ENCODE data around the gene ZSWIM1.

The ZSWIM1 gene

DNA sequence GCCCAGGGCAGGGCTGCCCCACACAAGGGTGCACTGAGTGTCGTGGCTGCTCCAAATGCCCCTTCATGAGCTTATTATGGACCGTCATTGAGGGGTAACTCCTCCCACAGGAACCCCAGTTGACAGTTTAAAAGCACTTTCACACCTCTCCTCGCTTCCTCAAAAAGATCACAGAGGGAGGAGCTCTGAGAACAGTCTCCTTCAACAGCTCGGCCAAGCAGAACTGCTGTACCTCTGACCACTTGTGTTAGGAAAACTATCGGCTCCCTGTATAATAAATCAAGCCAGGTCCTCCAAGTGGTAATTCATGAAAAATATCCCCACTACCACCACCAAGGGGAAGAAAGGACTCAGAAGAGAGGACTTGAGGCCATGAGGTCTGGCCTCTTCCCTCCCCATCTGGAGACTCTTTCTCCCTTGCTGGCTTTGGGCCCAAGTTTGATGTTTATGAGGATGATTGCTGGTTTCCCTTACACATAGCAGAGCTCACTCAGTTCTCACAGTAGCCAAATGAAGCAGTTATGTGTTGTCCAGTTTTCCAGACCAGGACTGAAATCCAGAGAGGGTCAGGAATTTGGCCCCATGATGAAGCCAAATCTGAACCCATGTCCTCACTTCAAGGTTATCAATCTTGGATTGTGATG is 38.7 kb upstream of the ZSWIM1 start:
- peaks cover 34% of the 10 kb centered on the region for H3K36me3 ChIP-seq
- H3K27me3 ChIP-seq (ENCODE audit: insufficient read depth, low read depth, severe bottlenecking) = no peaks in the 10 kb centered on the region
- TF ChIP-seq, protein P1, sequence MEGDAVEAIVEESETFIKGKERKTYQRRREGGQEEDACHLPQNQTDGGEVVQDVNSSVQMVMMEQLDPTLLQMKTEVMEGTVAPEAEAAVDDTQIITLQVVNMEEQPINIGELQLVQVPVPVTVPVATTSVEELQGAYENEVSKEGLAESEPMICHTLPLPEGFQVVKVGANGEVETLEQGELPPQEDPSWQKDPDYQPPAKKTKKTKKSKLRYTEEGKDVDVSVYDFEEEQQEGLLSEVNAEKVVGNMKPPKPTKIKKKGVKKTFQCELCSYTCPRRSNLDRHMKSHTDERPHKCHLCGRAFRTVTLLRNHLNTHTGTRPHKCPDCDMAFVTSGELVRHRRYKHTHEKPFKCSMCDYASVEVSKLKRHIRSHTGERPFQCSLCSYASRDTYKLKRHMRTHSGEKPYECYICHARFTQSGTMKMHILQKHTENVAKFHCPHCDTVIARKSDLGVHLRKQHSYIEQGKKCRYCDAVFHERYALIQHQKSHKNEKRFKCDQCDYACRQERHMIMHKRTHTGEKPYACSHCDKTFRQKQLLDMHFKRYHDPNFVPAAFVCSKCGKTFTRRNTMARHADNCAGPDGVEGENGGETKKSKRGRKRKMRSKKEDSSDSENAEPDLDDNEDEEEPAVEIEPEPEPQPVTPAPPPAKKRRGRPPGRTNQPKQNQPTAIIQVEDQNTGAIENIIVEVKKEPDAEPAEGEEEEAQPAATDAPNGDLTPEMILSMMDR (IDR thresholded peaks at IDR 0.05; ENCODE audit: low read depth, low read length) = no peak
- H3K4me3 ChIP-seq (ENCODE audit: low read depth, low read length) = no peak overlapping the region
- H3K27ac ChIP-seq = no peak overlapping the region
- H3K9me3 ChIP-seq (ENCODE audit: severe bottlenecking) = no peaks in the 10 kb centered on the region
- no peak for DNase-seq

DNA sequence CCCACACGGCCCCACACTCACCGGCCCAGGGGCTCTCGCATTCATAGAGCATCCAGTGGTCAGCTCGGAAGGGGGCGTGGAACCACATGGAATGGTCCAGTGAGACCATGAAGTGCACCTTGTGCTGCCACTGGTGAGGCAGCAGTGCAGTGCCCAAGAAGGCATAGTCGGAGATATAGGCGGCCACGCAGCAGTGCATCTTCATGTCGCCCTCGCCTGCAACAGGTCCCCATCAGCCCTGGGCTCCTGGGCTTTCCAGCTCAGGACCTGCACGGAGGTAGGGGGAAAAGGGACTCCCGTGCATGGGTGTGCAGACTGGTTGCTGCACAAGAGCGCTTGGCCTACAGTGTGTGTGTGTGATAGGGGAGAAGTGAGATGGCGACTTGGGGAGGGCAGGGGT is 37.5 kb upstream of the ZSWIM1 start:
- TF ChIP-seq, protein P1 (IDR thresholded peaks at IDR 0.05; ENCODE audit: low read depth, low read length) = no peak
- no peak for DNase-seq
- Histone ChIP-seq H3K9me3 (ENCODE audit: severe bottlenecking) (no peaks in the 10 kb centered on the region), H3K4me3 (ENCODE audit: low read depth, low read length) (no peak overlapping the region), H3K27ac (no peak overlapping the region), H3K36me3 (peaks cover 34% of the 10 kb centered on the region), H3K27me3 (ENCODE audit: insufficient read depth, low read depth, severe bottlenecking) (no peaks in the 10 kb centered on the region)

DNA sequence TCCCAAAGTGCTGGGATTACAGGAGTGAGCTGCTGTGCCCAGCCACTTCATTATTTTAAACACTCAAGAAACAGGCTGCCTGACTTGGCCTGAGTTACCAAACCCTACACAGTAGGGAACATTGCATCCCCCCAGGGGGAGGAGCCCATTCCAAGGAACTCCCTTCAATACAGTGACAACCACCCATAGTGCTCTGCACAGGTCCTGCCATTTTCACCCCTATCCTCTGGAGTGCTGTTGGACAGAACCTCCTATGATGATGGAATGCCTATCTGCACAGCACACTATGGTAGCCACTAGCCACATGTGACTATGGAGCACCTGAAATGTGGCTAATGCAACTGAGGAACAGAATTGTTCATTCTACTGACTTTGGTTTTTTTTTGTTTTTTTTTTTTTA is 35.6 kb upstream of the ZSWIM1 start:
- peaks cover 34% of the 10 kb centered on the region for H3K36me3 ChIP-seq
- DNase-seq = no peak

DNA sequence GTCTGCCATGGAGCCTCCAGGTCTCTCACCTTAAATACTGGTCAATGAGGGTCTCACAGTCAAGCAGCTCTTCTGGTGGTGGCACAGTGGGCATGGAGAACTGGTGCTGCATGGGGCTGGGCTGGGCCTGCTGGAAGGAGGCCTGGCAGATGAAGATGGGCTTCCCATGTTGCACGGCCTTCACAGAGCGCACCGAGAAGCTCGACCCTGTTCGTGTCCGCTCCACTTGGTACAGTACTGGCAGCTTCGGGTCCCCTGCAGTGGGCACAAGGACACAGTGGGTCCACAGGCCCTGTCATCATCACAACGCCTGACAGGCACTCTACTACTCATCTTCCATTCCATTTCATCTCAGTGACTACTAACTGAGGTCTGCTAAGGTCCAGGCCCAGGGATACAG is 32.6 kb upstream of the ZSWIM1 start:
- Histone ChIP-seq H3K4me3 (ENCODE audit: low read depth, low read length) (no peak overlapping the region), H3K9me3 (ENCODE audit: severe bottlenecking) (no peaks in the 10 kb centered on the region), H3K27ac (no peak overlapping the region), H3K36me3 (peaks cover 21% of the 10 kb centered on the region), H3K27me3 (ENCODE audit: insufficient read depth, low read depth, severe bottlenecking) (no peaks in the 10 kb centered on the region)
- TF ChIP-seq, protein P1 (IDR thresholded peaks at IDR 0.05; ENCODE audit: low read depth, low read length) = no peak
- no peak for DNase-seq

More for the DNA sequence above, 35.6 kb upstream of the ZSWIM1 start:
- H3K9me3 ChIP-seq (ENCODE audit: severe bottlenecking) = no peaks in the 10 kb centered on the region
- H3K4me3 ChIP-seq (ENCODE audit: low read depth, low read length) = no peak overlapping the region
- no peak overlapping the region for H3K27ac ChIP-seq
- TF ChIP-seq, protein P1 (IDR thresholded peaks at IDR 0.05; ENCODE audit: low read depth, low read length) = no peak
- no peaks in the 10 kb centered on the region for H3K27me3 ChIP-seq (ENCODE audit: insufficient read depth, low read depth, severe bottlenecking)

DNA sequence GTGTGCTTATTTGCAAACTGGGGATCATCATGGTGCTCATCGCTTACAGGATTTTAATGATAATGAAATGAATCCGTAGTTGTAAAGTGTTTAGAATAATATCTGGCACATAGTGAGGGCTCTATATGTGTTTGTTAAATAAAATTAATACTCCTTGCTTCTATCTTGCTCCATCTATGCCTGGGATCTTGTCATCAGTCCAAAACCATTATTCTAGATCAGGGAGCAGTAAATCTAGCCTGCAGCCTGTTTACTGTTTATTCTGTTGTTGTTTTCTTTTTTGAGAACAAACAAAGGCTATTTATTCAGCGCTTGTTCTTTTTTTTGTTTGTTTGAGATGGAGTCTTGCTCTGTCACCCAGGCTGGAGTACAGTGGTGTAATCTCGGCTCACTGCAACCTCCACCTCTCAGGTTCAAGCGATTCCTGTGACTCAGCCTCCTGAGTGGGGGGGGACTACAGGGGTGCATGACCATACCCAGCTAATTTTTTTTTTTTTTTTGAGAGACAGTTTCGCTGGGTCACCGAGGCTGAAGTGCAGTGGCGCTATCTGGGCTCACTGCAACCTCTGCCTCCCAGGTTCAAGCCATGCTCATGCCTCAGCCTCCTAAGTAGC is 32.0 kb upstream of the ZSWIM1 start:
- Histone ChIP-seq H3K4me3 (ENCODE audit: low read depth, low read length) (no peak overlapping the region), H3K9me3 (ENCODE audit: severe bottlenecking) (no peaks in the 10 kb centered on the region), H3K27me3 (ENCODE audit: insufficient read depth, low read depth, severe bottlenecking) (no peaks in the 10 kb centered on the region), H3K27ac (no peak overlapping the region), H3K36me3 (peaks cover 14% of the 10 kb centered on the region)
- TF ChIP-seq, protein P1 (IDR thresholded peaks at IDR 0.05; ENCODE audit: low read depth, low read length) = no peak
- DNase-seq = no peak

Measured in WERI-Rb-1 (cell line).